Activated CD4-positive, alpha-beta T cell treated with anti-CD3 and anti-CD28 coated beads, Interleukin-10, Interleukin-2, amounts not matched to agents 100 ng/mL and 50 ng/mL, durations not matched to agents 16 hours and 8 hours (primary cell): ENCODE measurements around the gene GNA12.

Experiments
- DNase-seq: peaks from one replicate; pipeline ENCODE4 v3.0.0-alpha.2; 2020

Gene GNA12, protein sequence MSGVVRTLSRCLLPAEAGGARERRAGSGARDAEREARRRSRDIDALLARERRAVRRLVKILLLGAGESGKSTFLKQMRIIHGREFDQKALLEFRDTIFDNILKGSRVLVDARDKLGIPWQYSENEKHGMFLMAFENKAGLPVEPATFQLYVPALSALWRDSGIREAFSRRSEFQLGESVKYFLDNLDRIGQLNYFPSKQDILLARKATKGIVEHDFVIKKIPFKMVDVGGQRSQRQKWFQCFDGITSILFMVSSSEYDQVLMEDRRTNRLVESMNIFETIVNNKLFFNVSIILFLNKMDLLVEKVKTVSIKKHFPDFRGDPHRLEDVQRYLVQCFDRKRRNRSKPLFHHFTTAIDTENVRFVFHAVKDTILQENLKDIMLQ

DNA sequence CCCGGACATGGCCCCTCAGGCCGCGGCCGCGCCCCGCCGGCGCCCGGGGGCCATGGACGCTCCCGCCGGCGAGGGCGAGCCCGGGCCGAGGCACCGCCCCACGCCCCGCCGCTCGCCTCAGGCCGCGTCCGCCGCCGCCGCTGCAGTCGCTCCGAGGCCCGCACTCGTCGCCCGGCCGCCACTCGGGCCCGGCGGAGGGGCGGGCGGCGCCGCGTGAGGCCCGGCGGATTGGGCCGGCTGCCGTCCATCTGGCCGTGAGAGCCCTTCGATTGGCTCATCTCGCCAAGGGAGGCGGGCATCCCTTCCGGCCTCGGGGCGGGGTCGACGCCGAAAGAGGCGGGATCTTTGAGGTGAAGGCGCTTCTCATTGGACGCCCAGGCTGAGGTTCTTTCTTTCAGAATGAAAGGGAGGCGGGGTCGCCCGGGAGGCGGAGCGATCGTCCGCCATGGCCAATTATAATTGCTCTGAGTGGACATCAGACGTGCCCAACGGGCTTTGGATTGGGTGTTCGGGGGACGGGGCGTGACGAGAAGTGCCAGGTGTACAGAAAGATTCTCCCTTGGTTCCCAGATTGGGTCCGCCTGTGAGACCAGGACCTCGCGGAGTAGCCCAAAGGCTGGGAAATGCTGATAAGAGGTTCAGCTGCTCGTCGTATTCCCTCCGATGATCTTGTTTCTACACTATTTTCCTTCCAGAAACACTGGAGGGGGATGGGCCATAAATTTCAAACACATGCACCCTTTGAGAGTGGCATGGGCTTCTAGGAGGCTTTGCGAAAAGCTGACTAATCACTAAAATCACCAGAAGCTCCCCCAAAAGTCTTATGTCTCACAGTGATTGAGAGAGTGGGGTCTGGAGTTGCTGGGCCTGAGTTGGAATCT is at the start of gene GNA12:
TSS of gene GNA12 (minus strand) at position 156 of the 881 bp plus-strand sequence. CDS start at position 9, 147 bp downstream.
- DNase-seq: peak; percentile 99

DNA sequence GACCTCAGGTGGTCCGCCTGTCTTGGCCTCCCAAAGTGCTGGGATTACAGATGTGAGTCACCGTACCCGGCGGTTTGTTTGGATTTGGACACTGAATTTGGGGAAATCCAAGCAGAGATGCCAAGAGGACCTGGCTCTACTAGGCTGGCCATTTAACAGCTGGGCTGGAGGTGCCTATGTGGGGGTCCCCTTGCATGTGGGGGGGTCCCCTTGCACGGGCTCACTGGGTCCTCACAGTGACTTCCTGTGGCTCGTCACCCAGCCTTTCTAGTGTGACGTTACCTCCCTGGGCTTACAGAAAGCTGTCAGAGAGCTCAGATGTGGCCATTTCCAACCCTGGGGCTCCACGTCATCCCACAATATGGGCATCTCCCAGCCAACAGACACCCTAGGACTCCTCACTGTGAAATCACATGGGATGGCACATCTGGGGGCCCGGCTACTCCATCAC is 49.3 kb upstream of the GNA12 start:
- DNase-seq: peak; percentile 27

DNA sequence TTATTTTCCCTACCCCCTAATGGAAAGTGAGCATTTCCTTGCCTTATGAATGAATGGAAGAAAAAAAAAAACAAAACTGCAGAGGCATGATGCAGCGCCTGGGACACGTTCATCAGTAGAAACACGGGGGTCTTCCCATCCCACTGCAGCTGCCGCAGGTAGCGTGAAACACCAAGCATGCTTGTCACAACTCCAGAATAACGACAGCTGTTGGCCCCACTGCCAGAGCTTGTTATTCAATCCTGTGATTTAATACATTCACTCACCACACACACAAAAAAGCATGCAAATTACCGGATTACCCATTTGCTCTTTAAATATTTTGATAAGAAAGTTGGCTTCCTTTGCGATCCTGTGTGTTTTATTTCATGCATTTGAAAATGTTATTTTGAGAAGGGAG is 48.4 kb upstream of the GNA12 start:
- no peak for DNase-seq

DNA sequence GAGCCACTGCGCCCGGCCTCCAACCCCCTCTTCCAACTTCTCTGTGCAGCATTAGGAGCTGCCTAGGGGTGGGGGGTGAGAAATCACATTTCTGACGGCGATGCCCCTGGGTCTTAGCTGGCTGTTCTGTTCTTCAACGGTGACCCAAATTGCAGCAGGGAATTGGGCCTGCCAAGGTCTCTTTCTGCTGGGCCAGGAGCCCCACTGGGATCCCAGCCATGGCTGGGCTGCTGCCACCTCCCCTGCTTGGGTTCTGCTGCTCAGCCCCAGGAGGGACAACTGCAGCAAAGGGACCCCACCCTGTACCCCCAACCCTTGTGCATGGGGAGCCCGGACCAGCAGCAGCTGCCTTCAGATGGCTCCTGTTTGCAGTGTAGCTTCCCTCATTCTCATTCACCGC is 43.7 kb upstream of the GNA12 start:
- no peak for DNase-seq

DNA sequence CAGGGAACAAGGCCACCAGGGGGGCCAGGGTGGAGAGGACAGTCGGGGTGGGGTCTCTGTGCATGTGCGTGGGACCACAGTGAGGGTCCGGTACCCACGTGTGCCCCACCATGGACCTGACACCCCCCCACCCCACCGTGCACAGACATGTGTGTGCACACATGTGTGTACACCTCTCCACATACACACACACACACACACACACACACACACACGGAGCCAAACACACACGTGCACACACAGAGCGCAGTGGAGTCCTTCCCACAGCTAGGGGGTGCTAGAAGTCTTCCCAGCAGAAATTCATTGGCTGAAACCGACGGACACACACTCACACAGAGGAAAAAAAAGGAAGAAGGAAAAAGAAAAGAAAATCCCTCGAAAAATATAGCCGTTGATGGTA is 42.8 kb upstream of the GNA12 start:
- DNase-seq: peak; percentile 75

DNA sequence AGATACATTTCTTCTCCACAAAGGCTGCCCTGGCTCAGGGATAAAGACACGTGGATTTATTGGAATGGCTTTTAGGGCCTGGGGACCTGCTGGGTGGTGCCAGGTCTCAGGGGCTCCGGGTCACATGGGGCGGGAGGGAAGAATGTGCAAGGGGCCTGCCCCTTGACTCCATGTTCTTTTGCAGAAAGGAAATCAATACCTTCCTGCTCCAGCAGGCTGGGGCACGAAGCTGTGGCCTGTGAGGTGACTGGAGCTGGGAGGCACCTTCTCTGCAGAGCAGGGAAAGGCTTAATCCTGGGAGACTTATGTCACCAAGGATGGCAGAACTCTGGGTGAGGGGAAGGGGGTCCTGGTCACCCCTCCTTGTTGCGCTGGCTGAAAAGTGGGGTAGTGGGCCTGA is 42.3 kb upstream of the GNA12 start:
- no peak for DNase-seq

DNA sequence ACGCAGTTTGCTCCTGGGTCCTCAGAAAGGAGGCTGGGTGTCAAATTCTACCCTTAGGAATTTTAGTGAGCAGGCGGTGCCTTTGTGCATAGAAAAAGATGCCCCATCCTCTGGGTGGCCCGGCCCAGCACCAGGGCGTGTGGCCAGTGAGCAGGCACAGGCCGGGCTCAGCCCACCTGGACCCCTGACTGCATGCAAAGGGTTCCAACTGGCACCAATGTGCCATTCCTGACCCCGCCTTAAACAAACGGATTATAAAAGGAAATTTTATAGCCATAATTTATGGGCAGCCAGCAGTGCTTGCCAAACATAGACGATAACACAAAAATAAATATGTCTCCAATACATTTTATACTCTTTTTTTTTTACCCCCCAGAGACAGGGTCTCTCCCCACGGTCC is 40.1 kb upstream of the GNA12 start:
- no peak for DNase-seq

DNA sequence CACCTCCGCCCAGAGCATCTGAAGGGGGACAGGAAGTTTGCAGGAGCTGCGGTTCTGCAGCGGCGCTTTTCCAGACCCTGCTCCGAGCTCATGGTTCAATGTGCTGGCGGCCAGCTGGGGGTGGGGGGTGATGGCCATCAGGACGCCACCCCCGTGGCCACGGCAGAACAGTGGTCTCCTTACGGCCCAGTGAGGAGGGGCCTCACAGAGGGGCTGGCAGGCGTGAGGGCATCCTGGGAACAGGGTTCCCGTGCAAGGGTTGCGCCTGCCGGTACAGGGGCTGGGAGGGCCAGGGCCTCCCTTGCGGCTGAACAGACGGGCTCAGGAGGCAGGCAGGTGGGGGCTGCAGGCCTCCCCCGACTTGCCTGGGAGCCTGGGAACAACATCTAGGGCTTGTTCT is 39.0 kb upstream of the GNA12 start:
- DNase-seq: no peak

DNA sequence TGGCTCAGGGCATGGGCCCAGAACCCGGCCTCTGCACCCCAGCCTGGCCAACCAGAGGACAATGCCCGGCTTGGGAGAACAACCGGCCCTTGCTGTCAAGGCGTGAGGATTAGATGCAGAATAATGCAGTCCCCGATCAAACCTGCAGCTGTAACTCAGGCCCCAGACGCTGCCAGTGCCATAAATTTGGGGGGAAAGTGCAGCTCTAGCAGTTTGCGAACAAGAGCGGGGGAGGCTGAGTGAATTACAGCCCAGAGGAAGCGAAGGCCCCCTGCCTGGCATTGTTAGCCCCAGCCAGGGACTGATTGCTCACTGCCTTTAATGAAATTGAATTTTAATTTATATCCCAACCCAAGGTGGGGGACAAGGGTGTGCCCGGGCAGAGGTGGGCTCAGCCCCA is 38.0 kb upstream of the GNA12 start:
- DNase-seq: no peak

DNA sequence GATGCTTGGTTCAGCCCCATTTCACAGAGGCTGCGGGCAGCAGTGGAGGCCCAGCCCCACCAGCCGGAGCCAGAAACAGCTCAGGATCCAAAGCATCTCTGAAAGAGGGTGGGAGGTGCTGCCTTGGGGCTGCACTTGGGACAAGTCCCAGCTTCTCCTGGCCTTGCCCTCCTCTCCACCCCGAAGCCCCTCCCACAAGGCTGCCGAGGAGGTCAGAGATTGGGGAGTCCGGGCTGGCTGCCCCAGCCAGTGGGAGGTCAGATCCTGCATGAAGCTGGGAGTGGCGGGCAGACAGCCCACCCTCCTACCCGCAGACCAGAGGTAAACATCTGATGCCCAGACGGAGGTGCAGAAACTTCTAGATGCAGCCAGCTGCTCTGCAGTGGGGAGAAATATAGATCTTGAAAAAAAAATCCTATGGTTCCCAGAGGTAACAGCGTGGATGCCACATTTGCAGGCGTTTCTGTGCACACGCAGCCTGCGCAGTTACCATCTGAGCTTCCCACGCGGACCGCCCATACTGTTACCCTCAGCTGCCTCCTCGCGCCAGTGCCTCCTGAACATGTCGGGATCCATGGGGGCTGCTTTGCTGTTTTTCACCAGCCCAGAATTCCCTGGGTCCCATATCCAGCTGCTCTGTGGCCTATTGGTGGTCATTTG is 36.9 kb upstream of the GNA12 start:
- no peak for DNase-seq

DNA sequence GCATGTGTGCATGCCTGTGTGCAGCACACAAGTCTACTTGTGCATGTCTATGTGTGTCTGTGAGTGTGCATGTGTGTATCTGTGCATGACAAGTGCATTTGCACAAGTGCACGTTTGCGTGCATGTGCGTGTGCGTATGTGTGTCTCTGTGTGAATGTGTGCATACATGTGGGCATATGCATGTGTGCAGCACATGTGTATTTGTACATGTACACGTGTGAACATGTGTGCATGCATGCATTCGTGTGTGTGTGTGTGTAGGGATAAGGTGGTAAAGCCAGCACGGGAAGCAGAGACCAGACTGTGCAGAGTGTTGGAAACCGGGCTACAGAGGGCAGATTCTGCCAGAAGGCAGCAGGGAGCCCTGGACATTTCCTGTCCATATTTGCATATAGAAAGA is 35.9 kb upstream of the GNA12 start:
- DNase-seq: no peak

DNA sequence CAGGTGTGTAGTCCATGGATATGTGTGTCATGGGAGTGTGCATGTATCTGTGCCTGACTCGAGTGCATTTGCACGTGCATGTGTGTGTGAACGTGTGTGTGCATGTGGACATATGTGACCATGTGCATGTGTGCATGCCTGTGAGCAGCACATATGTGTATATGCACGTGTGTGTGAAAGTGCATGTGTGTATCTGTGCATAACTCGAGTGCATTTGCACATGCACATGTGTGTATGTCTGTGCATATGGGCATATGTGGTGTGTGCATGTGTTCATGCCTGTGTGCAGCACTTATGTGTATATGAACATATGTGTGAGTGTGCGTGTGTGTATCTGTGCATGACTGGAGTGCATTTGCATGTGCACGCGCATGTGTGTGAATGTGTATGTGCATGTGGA is 35.2 kb upstream of the GNA12 start:
- no peak for DNase-seq

DNA sequence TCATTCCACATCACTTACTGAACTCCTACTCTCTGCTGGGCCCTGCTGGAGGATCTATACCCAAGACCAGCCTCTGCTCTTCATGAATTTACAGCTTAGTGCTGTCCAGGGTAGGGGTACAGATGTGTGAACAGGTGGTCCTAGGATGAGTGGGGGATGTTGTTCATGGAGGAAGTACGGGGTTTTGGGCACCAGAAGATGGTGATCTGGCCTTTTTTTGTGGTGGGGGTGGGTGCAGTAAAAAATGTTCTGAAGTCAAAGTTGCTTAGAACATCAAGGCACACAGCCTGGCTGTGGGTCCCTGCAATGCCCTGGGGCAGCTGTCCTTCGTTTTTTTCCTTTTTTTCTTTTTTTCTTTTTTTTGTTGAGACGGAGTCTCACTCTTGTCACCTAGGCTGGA is 34.2 kb upstream of the GNA12 start:
- no peak for DNase-seq

DNA sequence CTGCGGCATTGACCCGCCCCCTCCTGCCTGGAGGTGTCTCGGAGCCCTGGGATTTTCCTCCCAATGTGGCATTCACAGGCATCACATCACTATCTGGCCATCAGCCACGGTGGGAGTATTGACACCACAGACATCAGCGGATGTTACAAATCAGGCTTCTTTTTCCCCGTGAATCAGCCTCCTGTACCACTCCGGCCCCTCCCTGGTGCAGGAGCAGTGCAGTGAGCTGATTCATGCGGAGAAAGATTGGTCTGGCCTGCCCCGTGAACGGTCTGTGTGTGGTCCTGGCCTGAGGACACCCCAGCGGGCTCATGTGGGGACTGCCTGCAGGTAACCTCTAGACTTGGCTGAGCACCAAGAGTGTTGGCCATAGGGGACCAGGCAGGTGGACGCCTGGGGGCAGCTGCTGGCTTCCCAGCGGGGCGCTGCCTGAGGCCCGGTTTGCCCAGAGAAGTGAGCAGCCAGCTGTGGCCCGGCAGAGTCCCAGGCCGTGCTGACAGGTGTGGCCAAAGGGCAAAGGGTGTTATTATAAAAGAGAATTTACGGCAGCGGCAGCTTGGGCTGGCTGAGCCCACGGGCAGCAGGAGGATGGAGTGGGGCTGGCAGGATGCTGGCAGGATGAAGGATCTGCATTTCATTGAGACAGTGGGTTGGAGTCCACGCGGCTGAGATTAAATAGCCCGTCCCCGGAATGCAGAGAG is 32.1 kb upstream of the GNA12 start:
- no peak for DNase-seq

DNA sequence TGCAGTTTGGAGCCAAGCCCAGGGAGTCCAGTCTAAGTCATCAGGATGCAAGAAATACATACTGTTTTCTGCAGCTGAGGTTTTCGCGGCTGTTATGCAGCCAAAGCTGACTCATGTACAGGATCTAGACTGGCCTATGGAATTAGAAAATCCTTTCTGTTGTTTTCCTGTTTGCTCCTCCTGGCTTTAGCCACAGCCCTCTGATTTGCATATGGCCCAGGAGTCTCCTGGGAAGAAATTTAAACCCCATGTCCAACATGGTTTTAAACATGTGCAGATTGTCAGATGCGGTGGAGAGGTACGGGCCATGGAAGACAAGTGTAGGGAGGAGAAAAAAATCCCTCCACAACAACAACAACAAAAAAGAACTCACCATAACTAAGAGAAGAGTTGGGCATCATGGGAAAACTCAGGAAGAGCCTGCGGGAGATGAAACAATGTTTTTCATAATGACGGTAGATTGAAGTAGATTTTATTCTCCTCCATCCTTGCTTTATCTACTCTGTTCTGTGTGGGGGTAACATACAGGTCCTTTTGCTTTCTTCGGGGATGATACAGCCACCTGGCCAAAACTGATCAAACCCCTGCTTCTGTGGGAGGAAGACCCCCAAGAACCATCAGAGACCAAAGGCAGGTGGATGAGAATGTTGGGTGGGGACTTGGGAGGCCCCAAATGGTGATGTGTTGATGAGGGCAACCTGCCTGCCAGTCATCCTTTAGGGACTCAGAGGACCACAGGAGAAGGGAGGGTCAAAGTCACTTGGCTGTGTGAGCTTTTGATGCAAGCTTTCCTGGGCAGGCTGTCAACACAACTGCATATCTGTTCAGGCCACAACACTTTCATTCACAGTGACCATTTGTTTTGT is 29.8 kb upstream of the GNA12 start:
- peak; percentile 54 for DNase-seq

DNA sequence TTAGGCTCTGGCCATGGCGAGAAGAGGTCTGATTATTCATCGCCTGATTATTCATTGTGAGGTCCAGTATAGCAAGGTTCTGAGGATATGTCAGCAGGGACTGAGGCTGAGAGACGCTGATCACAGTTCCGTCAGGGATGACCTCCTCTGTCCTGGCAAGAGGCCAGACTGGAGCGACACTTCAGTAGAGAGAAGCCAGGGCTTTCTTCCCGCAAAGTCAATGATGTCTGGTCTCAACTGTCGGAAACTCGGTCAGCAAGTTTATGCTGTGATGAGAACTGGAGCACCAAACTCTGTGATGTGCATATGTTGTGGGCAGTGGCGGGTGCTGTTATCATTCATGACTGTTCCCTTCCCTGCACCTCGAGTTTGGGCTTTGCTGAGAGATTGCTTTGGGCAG is 29.0 kb upstream of the GNA12 start:
- no peak for DNase-seq

DNA sequence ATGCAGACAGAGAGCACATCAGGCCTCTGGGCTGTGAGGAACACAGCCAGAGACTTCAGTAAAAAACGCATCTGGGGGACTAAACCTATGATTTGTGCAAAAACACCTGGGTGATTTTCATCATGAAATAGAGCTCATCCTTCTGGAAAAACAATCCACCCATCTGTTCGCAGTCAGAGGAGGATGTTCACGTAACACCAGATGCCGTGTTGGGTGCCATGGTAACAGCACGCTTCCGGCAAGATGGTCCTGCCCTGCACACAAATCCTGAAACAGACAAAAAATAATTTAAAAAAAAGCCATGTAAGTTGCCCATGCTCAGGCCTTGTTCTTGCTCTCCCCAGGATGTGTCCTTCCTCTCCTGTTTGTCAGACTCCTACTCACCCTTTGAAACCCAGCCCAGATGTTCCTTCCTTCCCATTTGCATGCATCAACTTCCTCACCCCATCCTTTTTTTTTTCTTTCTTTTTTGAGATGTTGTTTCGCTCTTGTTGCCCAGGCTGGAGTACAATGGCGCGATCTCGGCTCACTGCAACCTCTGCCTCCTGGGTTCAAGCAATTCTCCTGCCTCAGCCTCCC is 28.3 kb upstream of the GNA12 start:
- DNase-seq: no peak

DNA sequence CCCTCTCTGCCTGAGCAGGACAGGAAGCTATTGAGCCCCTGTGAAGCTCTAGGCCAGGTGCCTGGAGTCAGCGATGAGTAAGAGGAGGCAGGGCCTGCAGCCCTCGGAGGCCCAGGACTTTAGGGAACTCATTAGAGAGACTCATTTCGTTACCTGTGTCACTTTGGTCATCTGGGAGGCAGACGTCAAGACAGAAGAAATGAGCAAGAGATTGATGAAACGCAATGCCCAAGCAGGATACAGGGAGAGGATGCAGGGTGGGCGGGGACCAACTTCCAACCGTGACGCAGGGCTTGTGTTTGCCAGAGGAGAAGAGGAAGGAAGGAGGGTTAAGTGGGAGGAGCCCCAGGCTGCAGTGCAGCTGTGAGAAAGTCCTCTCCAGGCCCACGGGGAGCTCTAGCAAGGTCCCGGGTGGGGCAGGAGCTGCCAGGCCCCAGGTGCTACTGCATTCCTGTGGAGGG is 26.4 kb upstream of the GNA12 start:
- DNase-seq: peak; percentile 76

DNA sequence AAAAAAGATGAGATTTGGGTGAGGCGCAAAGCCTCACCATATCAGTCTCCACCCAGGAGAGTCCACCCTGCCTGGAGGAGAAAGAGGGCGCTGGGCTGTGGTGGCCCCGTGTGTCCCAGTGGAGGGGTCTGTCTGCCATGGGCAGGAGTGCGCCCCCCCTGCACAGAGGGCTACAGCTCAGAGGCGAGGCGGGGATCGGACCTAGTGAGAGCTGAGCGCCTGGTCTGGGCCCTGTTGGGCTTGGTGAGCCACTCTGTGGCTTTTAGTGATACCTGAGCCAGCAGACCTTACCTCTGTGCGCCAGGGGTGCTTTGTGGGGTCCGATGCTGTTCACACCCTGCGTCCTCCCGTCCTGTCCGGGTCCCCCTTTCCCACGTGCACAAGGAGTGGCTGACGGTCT is 25.9 kb upstream of the GNA12 start:
- no peak for DNase-seq

DNA sequence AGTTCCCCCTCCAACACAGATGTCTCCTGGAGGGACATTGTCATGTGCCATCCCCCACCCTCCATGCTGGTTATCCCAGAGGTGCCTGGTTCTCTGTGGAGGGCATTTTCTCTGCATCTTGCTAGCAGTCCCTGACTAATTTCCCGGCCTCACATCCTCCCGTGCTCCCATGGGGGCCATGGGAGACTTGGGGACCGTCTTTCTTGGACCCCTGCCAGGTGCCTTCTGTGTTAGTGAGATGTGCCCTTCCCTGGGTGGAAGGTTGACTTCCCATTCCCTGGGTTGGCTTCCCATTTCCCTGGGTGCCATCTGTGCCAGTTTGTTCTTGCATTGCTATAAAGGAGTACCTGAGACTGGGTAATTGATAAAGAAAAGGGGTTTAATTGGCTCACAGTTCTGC is 22.5 kb upstream of the GNA12 start:
- no peak for DNase-seq

DNA sequence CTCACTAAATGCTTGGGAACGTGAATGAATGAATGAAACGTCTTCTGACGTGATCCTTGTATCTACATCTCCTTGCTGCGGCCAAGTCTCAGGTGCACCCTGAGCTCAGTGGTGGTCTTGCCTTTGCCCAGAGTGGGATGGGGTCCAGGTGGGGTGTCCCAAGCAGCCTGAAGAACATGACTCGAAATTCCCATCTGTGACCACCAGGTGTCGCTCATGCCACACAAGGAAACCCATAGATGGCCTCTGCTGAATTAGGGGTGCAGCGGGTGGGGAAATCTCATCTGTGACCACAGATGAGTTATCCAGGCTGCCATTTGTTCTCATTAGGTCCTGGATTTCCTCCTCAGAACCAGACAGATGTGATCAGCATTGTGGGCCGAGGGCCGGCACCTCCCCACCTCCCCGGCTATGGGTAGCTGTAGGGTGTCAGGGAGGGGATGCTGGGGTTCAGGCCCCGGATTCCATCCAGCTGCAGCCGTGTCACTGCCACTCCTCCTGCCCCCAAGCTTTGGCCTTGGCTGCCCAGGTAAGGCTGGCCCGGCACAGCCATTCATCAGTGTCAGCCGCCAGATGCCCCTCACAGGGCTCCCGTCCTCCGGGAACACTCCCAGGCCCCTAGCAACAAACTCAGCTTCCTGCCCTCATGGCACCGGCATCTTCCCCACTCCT is 21.0 kb upstream of the GNA12 start:
- peak; percentile 79 for DNase-seq
